Spleen (tissue), 11 donors: ENCODE measurements around the gene OXCT1. TPM values are rescaled to one million over a fixed set of nuclear protein-coding genes. Genes with fewer than 3 reads are reported as not detected.

Experiments used
- DNase-seq: peaks from one replicate; pipeline ENCODE4 v3.0.0-alpha.2; 2020
- H3K27ac ChIP-seq, 8 donors: fragments of 200-600 bp; sonication (generic) in 7 of 8; 1 replicate in 4 of 8; 2 replicates in 4 of 8; pipeline versions ENCODE4 v1.5.0 to v1.8.0; 2016 to 2021; ENCODE audit warnings: inconsistent platforms in 4 of 8, mild to moderate bottlenecking in 4 of 8, moderate library complexity in 1 of 8
- H3K27me3 ChIP-seq, 7 donors: fragments of 200-600 bp; sonication (generic) in 6 of 7; replicated peaks in 1 of 7; 1 replicate in 4 of 7; 2 replicates in 3 of 7; pipeline versions ENCODE4 v1.5.0 to v1.8.0; 2016 to 2021; ENCODE audit warnings: inconsistent platforms in 3 of 7, mild to moderate bottlenecking in 1 of 7
- H3K36me3 ChIP-seq, 6 donors: fragments of 200-600 bp; sonication (generic) in 5 of 6; 1 replicate in 4 of 6; 2 replicates in 2 of 6; pipeline versions ENCODE4 v1.5.0 to v1.8.0; 2016 to 2021; ENCODE audit warnings: inconsistent platforms in 2 of 6
- H3K4me1 ChIP-seq, 6 donors: fragments of 200-600 bp; sonication (generic) in 5 of 6; 1 replicate in 3 of 6; 2 replicates in 3 of 6; pipeline versions ENCODE4 v1.5.0 to v1.8.0; 2016 to 2021; ENCODE audit warnings: inconsistent platforms in 3 of 6
- H3K4me3 ChIP-seq, 8 donors: fragments of 200-600 bp; sonication (generic) in 7 of 8; 1 replicate in 4 of 8; 2 replicates in 4 of 8; pipeline versions ENCODE4 v1.5.0 to v1.8.0; 2016 to 2021; ENCODE audit warnings: inconsistent platforms in 4 of 8, mild to moderate bottlenecking in 4 of 8, moderate library complexity in 2 of 8
- H3K9me3 ChIP-seq, 8 donors: fragments of 200-600 bp; sonication (generic) in 7 of 8; 1 replicate in 4 of 8; 2 replicates in 4 of 8; pipeline versions ENCODE4 v1.5.0 to v1.8.0; 2016 to 2021; ENCODE audit warnings: inconsistent platforms in 4 of 8
- CTCF ChIP-seq, 11 experiments: fragments of 200-600 bp in 7 of 11; fragments of 450-650 bp in 4 of 11; sonication (generic) in 4 of 11; IDR thresholded peaks in 8 of 11; conservative IDR thresholded peaks in 3 of 11; 1 replicate in 7 of 11; 2 replicates in 4 of 11; pipeline versions ENCODE4 v1.4.0 to v1.8.0; 2016 to 2021; ENCODE audit warnings: antibody characterized with exemption in 11 of 11, inconsistent platforms in 4 of 11, mild to moderate bottlenecking in 1 of 11
- POLR2A ChIP-seq, 3 donors: fragments of 450-650 bp; IDR thresholded peaks; one replicate each; pipeline ENCODE4 v1.5.1; 2017; ENCODE audit warnings: antibody characterized with exemption in 3 of 3, mild to moderate bottlenecking in 1 of 3
- POLR2AphosphoS5 ChIP-seq, 3 donors: sonication (generic); formaldehyde crosslinking; IDR thresholded peaks; one replicate each; pipeline ENCODE4 v1.5.1; 2017; ENCODE audit warnings: antibody characterized with exemption in 3 of 3
- WGBS, 5 donors: extraction: QIAGEN DNeasy Blood & Tissue Kit in 3 of 5; methylation state at CpG; one replicate each; pipeline versions ENCODE4 v1.1.5 to v1.1.7; 2013 to 2018; 5-methylcytosine and 5-hydroxymethylcytosine counted together
- intact Hi-C: fragments of 100-400 bp; cut with DNase I; formaldehyde crosslinking; loops from one replicate; pipeline ENCODE4 v1.15.0; 2023; ENCODE audit warnings: low total_unique reads
- polyA plus RNA-seq, 3 donors: library from polyadenylated mRNA; stranded (reverse); fragments of 200-250 nt; gene quantifications; one replicate each; pipeline ENCODE4 v1.2.1, GENCODE V29; 2013
- total RNA-seq, 7 donors: library from RNA; depleted of rRNA in 3 of 7; stranded (reverse); fragments of >200 nt in 3 of 7; fragmentation: NEBNext Ultra II Directional in 4 of 7; extraction: Animal tissue kit (Norgen Biotek cat#: 25700) in 4 of 7; gene quantifications; one replicate each; pipeline versions ENCODE4 v1.1.0 to v1.2.1, GENCODE V29; 2016 to 2021
- donor health status: healthy with polysubstance abuse.
- donor health status: DM: no; HTN: no; CAD: no; lungs with moderate emphysema.
- donor health status: DM: no; HTN: no; CAD: no.
- donor health status: Bipolar disorder and iron deficiency.
- donor health status: healthy.
- donor health status: DM: no; HTN: no; CAD: no.
- donor health status: DM: yes; HTN: yes; CAD: no.

The OXCT1 gene
- total and polyA plus RNA-seq, 10 donors: 7.0 to 16.7 (median 13.5) TPM

- 87 to 97% (median 90%) methylated on average over 2 of the region's 2 CpGs for WGBS, 5 donors
- Histone ChIP-seq H3K9me3 (no peaks in the 10 kb centered on the region), H3K4me3 (no peak overlapping the region), H3K36me3 (no peaks in the 10 kb centered on the region), H3K4me1 (peaks cover 12 to 39% (median 22%) of the 10 kb centered on the region in 6 donors), H3K27me3 (no peaks in the 10 kb centered on the region), H3K27ac (no peak overlapping the region)
- DNase-seq: no peak
- TF ChIP-seq CTCF (IDR thresholded peaks at IDR 0.05 in 8 of 11, conservative IDR thresholded peaks at IDR 0.05 in 3 of 11) (no peak), POLR2A (IDR thresholded peaks at IDR 0.05) (no peak), POLR2AphosphoS5 (IDR thresholded peaks at IDR 0.05) (no peak)
- intact Hi-C loops: no loop called here
Observed at GRCh38 chr5:41871852-41872251, 1.6 kb upstream of the OXCT1 start.

GRCh38 chr5:41870627-41871048 lies 413 bp upstream of the OXCT1 start:
- TF ChIP-seq POLR2AphosphoS5 (IDR thresholded peaks at IDR 0.05) (no peak), POLR2A (IDR thresholded peaks at IDR 0.05) (no peak), CTCF (IDR thresholded peaks at IDR 0.05 in 8 of 11, conservative IDR thresholded peaks at IDR 0.05 in 3 of 11) (no peak)
- 9 to 15% (median 11%) methylated on average over 14 to 16 of the region's 16 CpGs for WGBS, 5 donors

GRCh38 chr5:41869151-41869723 lies 988 bp downstream of the OXCT1 start:
- H3K4me3 ChIP-seq: peak overlapping the region; percentile 66 to 95 (median 80)
- no peaks in the 10 kb centered on the region for H3K27me3 ChIP-seq
- peak overlapping the region; percentile 75 to 91 (median 86) for H3K27ac ChIP-seq
- no peaks in the 10 kb centered on the region for H3K9me3 ChIP-seq
- H3K4me1 ChIP-seq: peaks cover 12 to 53% (median 22%) of the 10 kb centered on the region in 6 donors
- DNase-seq: peak; percentile 74
- H3K36me3 ChIP-seq: no peaks in the 10 kb centered on the region
- TF ChIP-seq POLR2A (IDR thresholded peaks at IDR 0.05): no peak
- TF ChIP-seq CTCF (IDR thresholded peaks at IDR 0.05 in 8 of 11, conservative IDR thresholded peaks at IDR 0.05 in 3 of 11): no peak
- no peak for TF ChIP-seq POLR2AphosphoS5 (IDR thresholded peaks at IDR 0.05)
- intact Hi-C loops: loop anchor here (10.0 kb wide), 2 partner anchors 896 to 1016 kb away; no protein-coding TSS in a partner anchor
- 21 to 32% (median 24%) methylated on average over 21 to 28 of the region's 28 CpGs for WGBS, 5 donors

More at GRCh38 chr5:41870627-41871048, 413 bp upstream of the OXCT1 start:
- intact Hi-C loops: no loop called here
- H3K36me3 ChIP-seq: no peaks in the 10 kb centered on the region
- peak overlapping the region; percentile 66 to 95 (median 80) for H3K4me3 ChIP-seq
- peaks cover 12 to 44% (median 22%) of the 10 kb centered on the region in 6 donors for H3K4me1 ChIP-seq
- peak overlapping the region; percentile 75 to 91 (median 86) for H3K27ac ChIP-seq
- no peaks in the 10 kb centered on the region for H3K27me3 ChIP-seq
- no peak for DNase-seq
- no peaks in the 10 kb centered on the region for H3K9me3 ChIP-seq

GRCh38 chr5:41863871-41864486 lies 6.2 kb downstream of the OXCT1 start:
- H3K4me3 ChIP-seq: no peak overlapping the region
- no peak for DNase-seq
- peaks cover 3 to 36% (median 5%) of the 10 kb centered on the region in 6 donors for H3K4me1 ChIP-seq
- H3K36me3 ChIP-seq: peaks cover 0 to 35% (median 22%) of the 10 kb centered on the region in 6 donors
- H3K27ac ChIP-seq: no peak overlapping the region
- H3K27me3 ChIP-seq: no peaks in the 10 kb centered on the region
- intact Hi-C loops: loop anchor here (10.0 kb wide), 2 partner anchors 901 to 1021 kb away; no protein-coding TSS in a partner anchor
- TF ChIP-seq CTCF (IDR thresholded peaks at IDR 0.05 in 8 of 11, conservative IDR thresholded peaks at IDR 0.05 in 3 of 11) (no peak), POLR2A (IDR thresholded peaks at IDR 0.05) (no peak), POLR2AphosphoS5 (IDR thresholded peaks at IDR 0.05) (no peak)
- H3K9me3 ChIP-seq: no peaks in the 10 kb centered on the region
